KMS-11 (cell line): ENCODE results near the gene COL1A2.

Experiments used
- H2AFZ ChIP-seq: fragments of 200-600 bp; sonication (generic); 2 replicates; pipeline ENCODE4 v1.6.1; 2016; ENCODE audit warnings: antibody characterized with exemption, mixed run types, low read depth
- H3K27ac ChIP-seq: fragments of 200-600 bp; sonication (generic); 2 replicates; pipeline ENCODE4 v1.6.1; 2016; ENCODE audit warnings: mild to moderate bottlenecking, mixed run types
- H3K27me3 ChIP-seq: fragments of 200-600 bp; sonication (generic); 2 replicates; pipeline ENCODE4 v1.6.1; 2017; ENCODE audit warnings: mild to moderate bottlenecking, low read depth, mixed run types, moderate library complexity; ENCODE audit not compliant: insufficient read depth
- H3K36me3 ChIP-seq: fragments of 200-600 bp; sonication (generic); 2 replicates; pipeline ENCODE4 v1.6.1; 2017; ENCODE audit warnings: mild to moderate bottlenecking, mixed run types; ENCODE audit not compliant: insufficient read depth
- H3K4me1 ChIP-seq: fragments of 200-600 bp; sonication (generic); 2 replicates; pipeline ENCODE4 v1.6.1; 2016; ENCODE audit warnings: mild to moderate bottlenecking, low read depth, mixed run types; ENCODE audit not compliant: poor library complexity, severe bottlenecking
- H3K4me2 ChIP-seq: fragments of 200-600 bp; sonication (generic); 2 replicates; pipeline ENCODE4 v1.7.0; 2016; ENCODE audit warnings: mild to moderate bottlenecking, mixed run types
- H3K4me3 ChIP-seq: fragments of 200-600 bp; sonication (generic); IDR thresholded peaks from 2 replicates; pipeline ENCODE4 v1.6.1; 2017; ENCODE audit warnings: low read depth, low read length, mixed read lengths; ENCODE audit not compliant: insufficient read depth
- H3K79me2 ChIP-seq: fragments of 200-600 bp; sonication (generic); 2 replicates; pipeline ENCODE4 v1.6.1; 2016; ENCODE audit warnings: low read depth, mixed run types; ENCODE audit not compliant: insufficient read depth
- H3K9ac ChIP-seq: fragments of 200-600 bp; sonication (generic); 2 replicates; pipeline ENCODE4 v1.6.1; 2016; ENCODE audit warnings: mild to moderate bottlenecking, mixed run types
- H4K20me1 ChIP-seq: fragments of 200-600 bp; sonication (generic); 2 replicates; pipeline ENCODE4 v1.6.1; 2016; ENCODE audit warnings: mild to moderate bottlenecking, mixed run types; ENCODE audit not compliant: insufficient read depth
- CTCF ChIP-seq: fragments of 200-600 bp; sonication (generic); conservative IDR thresholded peaks from 2 replicates; pipeline ENCODE4 v1.6.1; 2017; ENCODE audit warnings: low read depth, mild to moderate bottlenecking, antibody characterized with exemption, low read length, moderate library complexity, mixed read lengths

The COL1A2 gene

GRCh38 chr7:94357076-94357475 is 37.6 kb upstream of the COL1A2 start:
- no peak for TF ChIP-seq CTCF
- Histone ChIP-seq H3K27me3 (no peaks in the 10 kb centered on the region), H3K36me3 (no peaks in the 10 kb centered on the region), H4K20me1 (no peaks in the 10 kb centered on the region), H3K4me2 (no peak overlapping the region), H3K27ac (no peak overlapping the region), H3K4me1 (no peaks in the 10 kb centered on the region), H3K9ac (no peak overlapping the region), H3K79me2 (no peaks in the 10 kb centered on the region), H2AFZ (no peak overlapping the region), H3K4me3 (no peak overlapping the region)

- Histone ChIP-seq H3K4me2 (no peak overlapping the region), H3K4me3 (no peak overlapping the region), H3K27me3 (no peaks in the 10 kb centered on the region), H3K4me1 (no peaks in the 10 kb centered on the region), H2AFZ (no peak overlapping the region), H4K20me1 (no peaks in the 10 kb centered on the region), H3K27ac (no peak overlapping the region), H3K9ac (no peak overlapping the region), H3K36me3 (no peaks in the 10 kb centered on the region), H3K79me2 (no peaks in the 10 kb centered on the region)
- no peak for TF ChIP-seq CTCF
Measured at GRCh38 chr7:94360926-94361325, 33.8 kb upstream of the COL1A2 start.

- no peak overlapping the region for H2AFZ ChIP-seq
- H3K9ac ChIP-seq, result no peak overlapping the region
- H3K36me3 ChIP-seq, result no peaks in the 10 kb centered on the region
- H3K4me2 ChIP-seq, result no peak overlapping the region
- H3K4me1 ChIP-seq, result no peaks in the 10 kb centered on the region
- no peak for TF ChIP-seq CTCF
- H3K79me2 ChIP-seq, result no peaks in the 10 kb centered on the region
- no peak overlapping the region for H3K27ac ChIP-seq
- no peaks in the 10 kb centered on the region for H3K27me3 ChIP-seq
- no peaks in the 10 kb centered on the region for H4K20me1 ChIP-seq
- H3K4me3 ChIP-seq, result no peak overlapping the region
Measured at GRCh38 chr7:94362276-94362675, 32.4 kb upstream of the COL1A2 start.

- no peak overlapping the region for H3K4me3 ChIP-seq
- H3K36me3 ChIP-seq, result no peaks in the 10 kb centered on the region
- no peak overlapping the region for H3K4me2 ChIP-seq
- TF ChIP-seq CTCF, result no peak
- H3K4me1 ChIP-seq, result no peaks in the 10 kb centered on the region
- no peak overlapping the region for H2AFZ ChIP-seq
- H3K27ac ChIP-seq, result no peak overlapping the region
- H3K27me3 ChIP-seq, result no peaks in the 10 kb centered on the region
- no peak overlapping the region for H3K9ac ChIP-seq
- H4K20me1 ChIP-seq, result no peaks in the 10 kb centered on the region
- no peaks in the 10 kb centered on the region for H3K79me2 ChIP-seq
Measured at GRCh38 chr7:94364816-94365215, 29.9 kb upstream of the COL1A2 start.

GRCh38 chr7:94366163-94366562 is 28.5 kb upstream of the COL1A2 start:
- no peak overlapping the region for H2AFZ ChIP-seq
- no peak overlapping the region for H3K27ac ChIP-seq
- TF ChIP-seq CTCF, result no peak
- H3K79me2 ChIP-seq, result no peaks in the 10 kb centered on the region
- no peaks in the 10 kb centered on the region for H3K36me3 ChIP-seq
- no peaks in the 10 kb centered on the region for H3K27me3 ChIP-seq
- no peak overlapping the region for H3K9ac ChIP-seq
- H3K4me2 ChIP-seq, result no peak overlapping the region
- no peaks in the 10 kb centered on the region for H3K4me1 ChIP-seq
- H4K20me1 ChIP-seq, result no peaks in the 10 kb centered on the region
- no peak overlapping the region for H3K4me3 ChIP-seq
